Measurements from ENCODE around the gene NUDT14. TPM values are rescaled to one million over a fixed set of nuclear protein-coding genes. Genes with fewer than 3 reads are reported as not detected.

Gene NUDT14
- total RNA-seq, 1 donor from 2014 or later = 44.8 TPM

DNA sequence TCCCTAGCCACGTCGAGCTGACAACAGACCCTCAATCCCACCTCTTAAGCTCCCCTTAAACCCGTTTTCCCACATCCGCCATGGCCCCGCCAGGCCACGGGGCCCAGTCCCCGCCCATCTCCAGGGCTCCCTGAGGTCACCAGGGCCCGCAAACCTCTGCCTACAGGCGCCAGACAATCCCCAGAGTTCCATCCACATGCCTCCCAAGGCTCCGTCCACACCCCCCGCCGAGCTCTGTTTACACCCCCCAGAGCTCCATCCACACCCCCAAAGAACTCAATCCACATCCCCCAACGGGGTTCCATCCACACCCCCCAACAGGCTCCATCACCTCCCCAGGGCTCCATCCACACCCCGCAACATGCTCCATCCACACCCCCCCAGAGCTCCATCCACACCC is 21.8 kb downstream of the NUDT14 start:
- DNase-seq (ENCODE audit: low read depth, low spot score) = no peak

DNA sequence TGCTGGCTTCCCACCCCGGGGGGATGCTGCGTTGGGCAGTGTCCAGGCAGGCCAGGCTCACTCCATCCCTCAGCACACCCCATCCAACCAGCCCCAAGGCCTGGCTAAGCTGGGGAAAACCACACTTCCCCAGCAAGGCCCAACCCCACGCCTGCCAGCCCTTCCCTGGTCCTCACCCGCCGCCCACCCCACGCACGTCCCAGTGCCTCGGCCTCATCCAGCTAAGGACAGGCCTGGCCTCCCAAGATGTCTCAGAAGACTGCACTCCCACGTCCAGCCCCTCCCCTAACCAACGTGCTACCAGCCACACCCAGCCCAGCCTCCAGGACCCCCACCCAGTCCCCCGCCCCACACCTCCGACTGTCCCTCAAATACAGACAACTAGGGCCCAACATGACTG is 22.3 kb downstream of the NUDT14 start:
- no peak for DNase-seq (ENCODE audit: low read depth, low spot score)

DNA sequence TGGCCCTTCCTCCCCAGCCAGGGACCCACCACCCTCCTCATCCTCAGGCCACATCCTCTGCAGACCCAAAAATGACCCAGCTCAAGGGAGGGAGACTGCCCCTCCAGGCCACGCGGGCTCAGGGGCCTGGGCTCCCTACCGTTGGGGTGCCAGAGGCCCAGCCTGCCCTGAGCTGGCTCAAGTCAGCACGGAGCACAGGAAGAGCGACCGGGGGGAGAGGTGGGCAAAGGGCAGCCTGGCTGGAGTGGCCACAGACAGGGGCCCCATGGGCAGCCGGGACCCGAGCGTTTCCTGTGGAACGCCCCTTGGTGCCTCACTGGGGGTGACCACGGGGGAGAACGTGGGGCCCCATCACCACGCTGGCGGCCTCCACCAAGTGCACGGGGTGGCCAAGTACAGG is 23.2 kb downstream of the NUDT14 start:
- no peak for DNase-seq (ENCODE audit: low read depth, low spot score)

DNA sequence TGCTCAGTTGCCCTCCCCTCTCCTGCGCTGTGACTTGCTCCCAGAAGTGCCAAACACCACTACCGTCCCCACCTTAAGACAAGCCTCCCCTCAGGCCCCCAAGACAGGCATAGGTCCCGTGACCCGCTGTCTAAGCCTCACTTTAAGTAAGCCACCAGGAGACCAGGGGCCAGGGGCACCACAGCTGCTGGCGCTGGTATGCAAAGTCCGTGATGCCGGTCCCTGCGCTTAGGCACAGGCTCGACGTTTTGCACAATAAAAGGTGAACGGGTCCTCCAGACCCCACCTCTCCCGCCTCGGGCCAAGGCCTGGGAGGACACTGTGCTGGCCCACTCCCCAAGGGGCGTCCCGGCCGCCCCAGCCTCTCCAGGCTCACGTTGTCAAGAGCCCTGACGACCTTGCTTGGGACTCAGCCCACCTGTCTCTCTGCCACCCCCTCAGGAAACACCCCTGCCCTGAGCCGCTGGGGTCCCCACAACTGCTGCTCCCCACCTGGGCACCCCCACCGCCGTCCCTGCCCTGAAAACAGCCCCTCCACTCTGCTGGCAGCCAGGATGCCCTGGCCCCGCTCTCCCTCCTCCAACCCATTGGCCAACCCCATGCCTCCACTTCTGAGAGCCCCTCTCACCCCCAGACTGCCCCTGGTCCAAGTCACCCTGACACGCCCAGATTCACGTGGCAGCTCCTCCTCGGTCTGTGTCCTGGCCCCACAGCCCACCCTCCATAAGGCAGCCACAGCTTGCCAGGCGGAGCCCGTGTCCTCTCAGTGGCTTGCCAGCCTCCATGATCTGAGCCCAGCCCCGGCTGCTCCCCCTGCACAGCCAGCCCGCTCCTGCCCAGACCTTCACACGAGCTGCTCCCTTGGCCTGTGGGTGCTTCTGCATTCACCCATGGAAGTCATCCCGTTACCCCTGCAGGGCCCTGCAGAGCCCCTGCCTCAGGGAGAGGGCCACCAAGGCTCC is 24.4 kb downstream of the NUDT14 start:
- no peak for DNase-seq (ENCODE audit: low read depth, low spot score)

DNA sequence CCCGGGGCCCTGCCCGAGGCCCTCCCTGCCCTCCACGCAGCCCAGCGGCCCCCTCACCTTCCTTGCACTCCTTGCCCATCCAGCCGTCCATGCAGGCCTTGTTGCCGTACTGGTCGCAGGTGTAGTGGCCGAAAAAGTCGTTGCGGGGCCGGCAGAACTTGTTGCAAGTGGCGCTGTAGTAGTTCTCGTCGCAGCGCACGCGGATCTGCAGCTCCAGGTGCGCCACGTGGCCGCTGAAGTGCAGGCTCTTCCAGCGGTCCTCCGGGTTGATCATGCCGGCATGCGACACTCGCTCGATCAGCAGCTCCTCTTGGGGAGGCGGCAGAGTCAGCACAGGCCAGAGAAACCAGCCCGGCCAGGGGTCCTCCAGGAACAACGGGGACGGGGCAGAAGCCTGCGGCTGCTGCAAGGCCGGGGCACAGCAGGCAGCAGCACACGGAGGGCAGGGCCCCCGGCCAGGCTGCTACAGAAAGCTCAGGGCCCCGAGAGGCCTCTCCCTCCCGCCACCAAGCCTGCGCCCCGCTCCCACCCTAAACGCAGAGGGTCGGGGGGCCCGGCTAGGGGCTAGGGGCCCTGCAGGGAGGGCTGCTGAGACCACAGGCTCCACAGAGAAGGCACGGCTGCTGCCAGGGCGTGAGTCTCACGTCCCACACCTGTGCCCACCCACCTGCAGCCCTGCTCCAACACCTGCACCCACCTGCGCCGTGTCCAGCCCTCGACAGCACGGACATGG is 25.3 kb downstream of the NUDT14 start:
- DNase-seq (ENCODE audit: low read depth, low spot score) = no peak

DNA sequence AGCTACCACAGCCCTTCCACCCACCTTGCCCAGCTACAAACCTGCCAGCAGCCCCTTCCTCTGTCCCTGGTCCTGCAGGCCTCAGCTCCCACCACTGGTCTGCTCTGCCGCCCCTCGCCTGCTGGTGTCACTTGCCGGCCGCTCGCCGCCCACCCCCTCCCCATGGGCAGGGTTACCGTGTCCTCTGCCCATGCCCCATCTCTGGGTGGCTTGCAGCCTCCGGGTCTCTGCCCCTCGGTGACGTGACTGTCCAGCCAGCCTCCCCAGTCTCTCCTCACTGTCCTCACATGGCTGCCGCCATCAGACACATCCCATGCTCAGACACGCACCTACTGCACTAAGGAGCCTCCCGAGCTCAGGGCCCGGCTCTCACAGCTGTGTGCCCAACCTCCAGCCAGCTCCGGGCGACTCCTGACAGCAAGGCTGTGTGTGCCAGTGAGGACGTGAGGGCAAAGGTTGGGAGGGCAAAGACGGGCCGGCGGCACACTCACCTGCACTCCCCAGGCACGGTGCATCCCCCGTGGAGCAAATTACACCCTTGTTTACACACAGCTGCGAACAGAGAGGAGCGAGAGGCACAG is 26.0 kb downstream of the NUDT14 start:
- DNase-seq (ENCODE audit: low read depth, low spot score) = no peak

DNA sequence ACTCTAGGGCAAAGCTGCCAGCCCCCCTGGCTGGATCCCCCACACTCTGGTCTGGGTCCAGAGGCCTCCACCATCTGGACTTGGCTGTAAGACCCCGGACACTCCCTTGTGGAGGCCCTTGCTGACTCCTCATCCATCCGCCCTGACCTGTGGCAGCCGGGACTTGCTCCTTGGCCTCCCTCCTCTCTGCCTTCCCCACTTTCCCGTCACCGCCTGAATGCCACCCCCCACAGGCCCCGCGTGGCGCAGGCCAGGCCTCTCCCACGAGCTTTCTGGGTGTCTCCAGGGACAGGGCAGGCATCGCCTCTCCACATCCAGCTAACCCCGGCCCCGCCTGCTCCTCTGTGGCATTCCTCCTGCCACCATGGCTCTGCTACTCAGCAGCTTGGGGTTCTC is 26.6 kb downstream of the NUDT14 start:
- no peak for DNase-seq (ENCODE audit: low read depth, low spot score)

DNA sequence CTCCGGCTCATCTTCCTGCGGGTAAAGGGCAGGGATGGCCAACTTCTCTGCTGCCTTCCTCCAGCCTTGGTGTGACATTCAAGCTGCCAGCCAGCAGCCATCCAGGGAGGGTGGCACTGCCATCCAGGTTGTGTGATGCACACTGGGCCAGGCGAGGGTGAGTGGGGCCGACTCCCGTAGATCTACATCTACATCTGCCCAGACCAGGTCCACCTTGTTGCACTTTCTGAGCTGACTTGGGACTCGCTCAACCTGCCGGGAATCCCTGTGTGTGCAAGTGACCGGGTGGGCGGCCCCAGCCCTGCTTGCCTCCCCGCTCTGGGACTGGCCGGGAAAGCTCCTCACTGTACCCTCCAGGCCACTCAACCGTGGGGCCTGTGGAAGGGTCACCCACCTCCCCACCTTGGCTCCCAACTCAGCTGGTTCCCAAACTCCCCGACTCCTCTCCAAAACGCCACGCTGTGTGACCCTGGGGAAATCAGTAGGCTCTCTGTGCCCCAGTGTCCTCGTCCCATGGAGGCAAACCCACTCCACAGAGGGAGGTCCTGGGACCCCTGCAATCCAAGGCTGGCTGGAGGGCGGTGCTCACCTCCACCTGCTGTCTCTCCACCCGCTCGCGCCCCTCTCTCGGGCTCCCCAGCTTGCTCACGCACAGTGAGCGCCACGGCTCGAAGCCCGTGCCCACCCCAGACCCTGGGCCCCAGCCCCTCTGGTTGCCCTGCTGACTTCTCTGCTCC is 27.2 kb downstream of the NUDT14 start:
- no peak for DNase-seq (ENCODE audit: low read depth, low spot score)

DNA sequence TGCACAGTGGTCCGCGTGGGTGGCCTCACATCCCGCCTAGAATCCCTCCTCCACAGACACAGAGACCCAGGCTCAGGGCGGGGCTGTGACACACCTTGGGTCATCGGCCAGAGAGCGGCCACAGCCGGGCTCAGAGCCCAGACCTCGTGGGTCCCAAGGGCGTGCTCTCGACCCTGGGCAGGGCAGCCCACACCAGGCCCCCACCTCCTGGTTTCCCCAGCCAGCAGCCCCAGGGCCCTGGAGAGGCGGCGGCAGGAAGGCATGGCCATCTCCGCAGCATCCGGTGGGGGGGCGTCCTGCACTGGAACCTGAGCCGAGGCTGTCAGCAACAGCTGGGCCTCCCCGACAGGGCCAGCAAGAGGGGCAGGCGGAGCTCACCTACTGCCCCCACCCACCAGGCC is 27.8 kb downstream of the NUDT14 start:
- DNase-seq (ENCODE audit: low read depth, low spot score) = no peak

DNA sequence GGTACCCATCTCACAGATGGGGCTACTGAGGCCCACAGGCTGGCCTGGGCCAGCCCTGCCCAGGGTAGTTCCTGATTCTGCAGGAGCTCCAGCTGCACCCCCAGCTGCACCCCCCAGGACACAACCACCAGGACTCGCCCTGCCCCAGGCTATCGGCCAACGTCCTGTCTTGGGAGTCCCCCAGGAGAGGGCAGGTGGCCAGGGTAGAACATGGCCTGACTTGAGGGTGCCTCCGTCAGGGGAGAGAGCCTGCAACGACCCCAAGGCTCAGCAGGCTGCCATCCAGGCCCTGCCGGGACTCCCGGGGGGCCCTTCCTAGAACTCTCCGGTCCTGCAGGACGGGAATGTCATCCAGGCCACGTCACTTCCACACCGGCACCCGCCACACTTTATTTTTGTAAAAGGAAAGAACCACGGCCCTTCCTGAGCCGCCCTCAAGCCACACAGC is 28.3 kb downstream of the NUDT14 start:
- DNase-seq (ENCODE audit: low read depth, low spot score) = no peak

DNA sequence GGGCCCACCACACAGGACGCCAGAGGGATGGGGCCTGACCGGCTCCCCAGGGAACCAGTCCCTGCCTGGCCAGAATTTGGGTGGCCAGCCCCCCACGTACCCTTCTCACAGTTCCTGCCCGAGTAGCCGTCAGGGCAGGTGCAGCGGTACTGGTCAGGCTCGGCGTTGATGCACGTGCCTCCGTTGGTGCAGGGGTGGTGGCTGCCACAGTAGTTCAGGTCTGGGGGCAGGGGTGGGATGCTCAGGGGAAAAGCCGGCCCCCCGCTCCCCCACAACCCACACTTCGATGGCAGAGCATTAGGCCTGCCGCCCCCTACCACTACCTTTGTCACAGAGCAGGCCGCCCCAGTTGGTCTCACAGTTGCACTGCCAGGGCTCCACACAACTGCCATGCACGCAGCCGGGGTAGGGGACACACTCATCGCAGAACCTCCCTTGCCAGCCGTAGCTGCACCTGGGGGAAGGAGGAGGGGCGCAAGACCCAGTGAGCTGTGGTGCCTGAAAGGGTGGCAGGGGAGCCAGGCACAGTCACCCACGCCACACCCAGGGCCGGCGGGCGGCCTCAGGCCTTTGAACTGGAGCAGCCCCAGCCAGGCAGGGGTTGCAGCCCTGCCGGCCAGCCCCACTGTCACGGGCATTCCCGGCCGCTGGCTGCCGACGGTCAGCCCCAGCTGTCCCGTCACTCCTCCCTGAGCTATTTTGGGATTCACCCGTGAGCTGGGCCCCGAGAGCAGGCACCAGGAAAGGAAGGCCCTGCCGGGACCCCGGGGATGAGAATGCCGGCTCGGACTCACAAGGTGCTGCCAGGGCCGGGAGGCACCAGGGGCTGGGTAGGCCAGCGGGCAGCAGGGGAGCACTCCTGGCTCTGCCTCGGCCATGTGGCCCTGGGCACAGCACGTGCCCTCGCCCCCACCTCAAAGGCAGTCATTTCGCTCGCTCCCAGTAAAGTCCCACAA is 29.0 kb downstream of the NUDT14 start:
- DNase-seq (ENCODE audit: low read depth, low spot score) = no peak

DNA sequence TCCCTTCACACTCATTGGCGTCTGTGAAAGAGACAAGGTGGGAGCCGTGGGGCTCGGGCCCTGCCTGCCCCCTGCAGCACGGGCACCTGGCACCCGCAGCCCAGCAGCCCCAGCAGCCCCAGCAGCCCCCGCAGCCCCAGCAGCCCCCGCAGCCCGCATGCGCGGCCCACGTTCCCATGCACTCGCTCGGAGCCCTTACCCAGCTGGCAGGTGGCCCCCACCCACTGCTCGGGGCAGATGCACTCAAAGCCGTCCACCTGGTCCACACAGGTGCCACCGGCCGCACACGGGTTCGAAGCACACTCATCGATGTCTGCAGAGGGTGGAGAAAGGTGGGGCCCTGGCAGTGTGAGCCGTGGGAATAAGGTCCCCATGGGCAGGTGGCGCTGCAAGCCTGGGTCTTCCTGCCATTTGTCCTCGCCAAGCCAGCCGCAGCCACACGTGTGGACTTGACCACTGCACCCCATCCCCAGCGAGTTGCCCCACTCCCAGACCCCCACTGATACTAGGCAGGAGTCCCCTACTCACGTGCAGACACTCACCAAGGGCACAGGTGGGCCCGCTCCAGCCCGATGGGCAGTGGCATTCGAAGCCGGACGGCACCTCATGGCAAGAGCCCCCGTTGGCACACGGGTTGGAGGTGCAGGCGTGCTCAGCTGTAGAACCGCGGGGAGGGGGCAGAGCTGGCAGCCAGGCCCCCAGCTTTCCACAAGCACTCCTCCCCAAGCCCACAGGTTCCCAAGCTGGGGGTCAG is 29.9 kb downstream of the NUDT14 start:
- DNase-seq (ENCODE audit: low read depth, low spot score) = no peak

DNA sequence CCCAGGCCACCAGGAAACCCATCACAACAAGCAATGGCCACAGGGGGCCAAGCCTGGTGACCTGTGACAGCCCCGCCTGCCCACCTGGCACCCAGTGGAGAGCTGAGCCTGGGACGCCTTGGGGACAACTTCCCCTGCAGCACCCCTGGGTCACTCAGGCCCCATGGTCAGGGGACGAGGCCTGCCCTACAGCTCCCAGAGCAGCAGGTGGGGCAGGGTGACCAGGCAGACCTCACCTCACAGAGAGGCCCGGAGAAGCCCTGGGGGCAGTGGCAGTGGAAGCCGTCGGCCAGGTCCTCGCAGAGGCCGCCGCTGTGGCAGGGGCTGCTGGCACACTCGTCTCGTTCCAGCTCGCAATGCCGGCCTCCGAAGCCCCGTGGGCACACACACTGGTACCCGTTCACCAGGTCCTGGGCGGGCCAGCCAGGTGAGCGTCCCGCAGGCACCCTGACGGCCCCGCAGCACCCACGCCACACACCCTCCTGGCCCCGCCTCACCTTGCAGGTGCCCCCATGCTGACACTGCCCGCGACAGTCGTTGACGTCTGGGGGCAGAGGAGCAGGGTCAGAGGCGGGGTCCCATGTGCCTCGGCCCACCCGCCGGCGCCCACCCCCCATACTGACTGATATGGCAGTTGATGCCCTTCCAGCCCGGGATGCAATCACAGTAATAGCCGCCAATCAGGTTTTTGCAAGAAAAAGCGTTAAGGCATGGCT is 30.6 kb downstream of the NUDT14 start:
- DNase-seq (ENCODE audit: low read depth, low spot score) = no peak

DNA sequence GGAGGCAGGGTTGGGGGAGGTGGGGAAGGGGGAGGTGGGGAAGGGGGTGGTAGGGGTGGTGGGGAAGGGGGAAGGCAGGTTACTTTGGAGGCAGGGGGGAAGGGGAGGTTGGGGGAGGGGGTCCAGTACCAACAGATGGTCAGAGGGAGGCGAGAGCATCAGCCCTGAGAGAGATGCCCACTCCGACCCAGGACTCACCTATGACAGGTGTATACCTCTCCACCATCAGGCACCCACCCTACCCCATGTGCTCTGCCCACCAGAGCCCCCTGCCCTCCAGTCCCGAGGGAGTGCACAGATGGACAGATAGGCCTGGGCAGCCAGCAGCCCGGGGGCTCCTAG is 31.1 kb downstream of the NUDT14 start:
- no peak for DNase-seq (ENCODE audit: low read depth, low spot score)

DNA sequence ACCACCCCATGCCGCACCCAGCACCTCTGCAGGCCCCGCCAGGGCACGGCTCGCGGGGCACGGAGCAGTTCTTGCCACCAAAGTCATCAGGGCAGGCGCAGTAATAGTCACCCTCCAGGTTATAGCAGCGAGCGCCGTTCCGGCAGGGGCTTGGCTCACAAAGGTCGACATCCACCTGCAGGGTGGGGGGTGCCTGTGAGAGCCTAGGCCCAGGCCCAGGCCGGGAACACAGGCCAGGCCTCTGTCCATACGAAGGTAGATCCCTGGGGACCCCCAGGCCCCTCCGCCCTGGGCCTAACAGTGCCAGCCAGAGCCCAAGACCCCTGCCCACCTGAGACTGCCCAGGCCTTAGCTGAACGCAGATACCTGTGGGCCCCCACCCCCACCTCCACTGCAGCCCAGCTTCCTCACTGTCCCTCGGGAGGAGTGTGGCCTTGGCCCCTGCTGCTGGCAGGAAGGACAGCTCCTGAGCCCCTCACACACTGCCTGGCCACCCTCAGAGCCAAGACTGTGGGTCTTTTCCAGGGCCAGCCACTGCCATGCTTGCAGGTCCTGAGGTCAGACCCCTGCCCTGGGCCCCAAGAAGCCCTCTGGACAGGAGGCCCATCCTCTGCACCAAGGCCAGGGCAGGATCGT is 31.8 kb downstream of the NUDT14 start:
- DNase-seq (ENCODE audit: low read depth, low spot score) = no peak

DNA sequence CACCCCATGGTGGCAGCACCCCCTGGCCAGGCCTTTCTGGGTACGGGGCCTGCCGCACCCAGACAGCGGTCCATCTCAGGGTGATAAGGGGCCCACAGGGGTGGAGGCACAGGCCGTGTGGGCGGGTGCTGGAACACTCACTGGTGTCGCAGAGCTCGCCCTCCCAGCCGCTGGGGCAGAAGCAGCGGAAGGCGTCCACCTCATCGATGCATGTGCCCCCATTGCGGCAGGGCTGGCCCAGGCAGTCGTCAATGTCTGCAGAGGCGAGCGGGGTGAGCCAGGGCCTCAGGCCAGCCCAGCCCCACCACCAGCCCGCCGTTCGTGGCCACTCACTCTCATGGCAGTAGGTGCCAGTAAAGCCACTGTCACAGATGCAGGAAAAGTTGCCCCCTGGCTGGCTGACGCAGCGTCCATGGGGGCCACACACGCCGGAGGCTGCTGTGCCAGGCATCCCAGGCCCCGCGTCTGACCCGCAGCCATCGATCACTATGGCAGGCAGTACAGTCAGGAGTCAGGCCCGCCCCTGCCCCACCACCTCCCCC is 32.4 kb downstream of the NUDT14 start:
- DNase-seq (ENCODE audit: low read depth, low spot score) = no peak

DNA sequence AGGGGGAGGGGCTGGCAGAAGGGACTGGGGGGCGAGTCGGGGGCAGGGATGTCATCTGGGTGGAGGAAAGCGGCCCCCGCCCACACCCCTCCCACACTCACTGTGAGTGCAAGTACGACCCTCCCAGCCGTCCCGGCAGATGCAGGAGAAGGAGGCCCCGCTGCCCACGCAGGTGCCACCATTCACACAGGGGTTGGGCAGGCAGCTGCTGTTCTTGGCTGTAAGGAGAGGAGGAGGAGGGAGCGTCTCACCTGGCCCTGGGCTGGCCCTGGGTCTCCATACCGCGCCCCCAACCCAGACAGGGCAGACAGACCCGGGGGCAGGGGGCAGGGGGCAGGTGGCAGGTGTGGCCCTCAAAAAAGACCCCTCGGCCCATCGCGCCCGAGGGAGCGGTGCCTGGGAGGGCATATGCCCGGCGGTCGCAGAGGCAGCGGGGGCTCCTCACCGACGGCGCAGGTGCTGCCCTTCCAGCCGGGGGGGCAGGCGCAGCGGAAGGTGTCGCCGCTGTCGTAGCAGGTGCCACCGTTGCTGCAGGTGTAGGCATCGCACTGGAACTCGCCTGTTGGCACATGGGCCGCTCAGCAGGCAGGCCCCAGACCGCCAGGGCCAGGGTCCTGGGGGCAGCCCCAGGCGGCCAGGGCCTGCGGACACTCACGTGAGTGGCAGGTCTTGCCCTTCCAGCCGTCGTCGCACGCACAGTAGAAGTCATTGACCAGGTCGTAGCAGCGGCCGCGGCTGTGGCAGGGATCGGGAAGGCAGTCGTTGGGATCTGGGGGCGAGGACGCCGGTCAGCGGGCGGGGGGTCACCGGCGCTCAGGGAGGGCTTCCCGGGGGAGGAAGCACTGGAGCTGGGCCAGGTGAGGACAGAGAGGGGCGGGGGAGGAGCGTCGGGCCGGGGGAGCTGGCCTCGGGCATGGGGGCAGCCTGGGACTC is 33.2 kb downstream of the NUDT14 start:
- no peak for DNase-seq (ENCODE audit: low read depth, low spot score)

All from pulmonary artery endothelial cell (primary cell).